Activated effector memory CD4-positive, alpha-beta T cell treated with anti-CD3 and anti-CD28 coated beads, Interleukin-2, amount 50 U/mL, for 16 hours (primary cell): ENCODE results near the gene SLFN13.
A peak's percentile ranks its signal among the peaks of the same experiment; 100 is the strongest.
"Not testable (repeated sequence)": the region's sequence is repeated elsewhere in the genome, so short reads cannot be mapped to it uniquely, and the experiment has no call there.

Source experiments
- DNase-seq: peaks from one replicate; pipeline ENCODE4 v3.0.0-alpha.2; 2020

SLFN13 gene, protein sequence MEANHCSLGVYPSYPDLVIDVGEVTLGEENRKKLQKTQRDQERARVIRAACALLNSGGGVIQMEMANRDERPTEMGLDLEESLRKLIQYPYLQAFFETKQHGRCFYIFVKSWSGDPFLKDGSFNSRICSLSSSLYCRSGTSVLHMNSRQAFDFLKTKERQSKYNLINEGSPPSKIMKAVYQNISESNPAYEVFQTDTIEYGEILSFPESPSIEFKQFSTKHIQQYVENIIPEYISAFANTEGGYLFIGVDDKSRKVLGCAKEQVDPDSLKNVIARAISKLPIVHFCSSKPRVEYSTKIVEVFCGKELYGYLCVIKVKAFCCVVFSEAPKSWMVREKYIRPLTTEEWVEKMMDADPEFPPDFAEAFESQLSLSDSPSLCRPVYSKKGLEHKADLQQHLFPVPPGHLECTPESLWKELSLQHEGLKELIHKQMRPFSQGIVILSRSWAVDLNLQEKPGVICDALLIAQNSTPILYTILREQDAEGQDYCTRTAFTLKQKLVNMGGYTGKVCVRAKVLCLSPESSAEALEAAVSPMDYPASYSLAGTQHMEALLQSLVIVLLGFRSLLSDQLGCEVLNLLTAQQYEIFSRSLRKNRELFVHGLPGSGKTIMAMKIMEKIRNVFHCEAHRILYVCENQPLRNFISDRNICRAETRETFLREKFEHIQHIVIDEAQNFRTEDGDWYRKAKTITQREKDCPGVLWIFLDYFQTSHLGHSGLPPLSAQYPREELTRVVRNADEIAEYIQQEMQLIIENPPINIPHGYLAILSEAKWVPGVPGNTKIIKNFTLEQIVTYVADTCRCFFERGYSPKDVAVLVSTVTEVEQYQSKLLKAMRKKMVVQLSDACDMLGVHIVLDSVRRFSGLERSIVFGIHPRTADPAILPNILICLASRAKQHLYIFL

DNA sequence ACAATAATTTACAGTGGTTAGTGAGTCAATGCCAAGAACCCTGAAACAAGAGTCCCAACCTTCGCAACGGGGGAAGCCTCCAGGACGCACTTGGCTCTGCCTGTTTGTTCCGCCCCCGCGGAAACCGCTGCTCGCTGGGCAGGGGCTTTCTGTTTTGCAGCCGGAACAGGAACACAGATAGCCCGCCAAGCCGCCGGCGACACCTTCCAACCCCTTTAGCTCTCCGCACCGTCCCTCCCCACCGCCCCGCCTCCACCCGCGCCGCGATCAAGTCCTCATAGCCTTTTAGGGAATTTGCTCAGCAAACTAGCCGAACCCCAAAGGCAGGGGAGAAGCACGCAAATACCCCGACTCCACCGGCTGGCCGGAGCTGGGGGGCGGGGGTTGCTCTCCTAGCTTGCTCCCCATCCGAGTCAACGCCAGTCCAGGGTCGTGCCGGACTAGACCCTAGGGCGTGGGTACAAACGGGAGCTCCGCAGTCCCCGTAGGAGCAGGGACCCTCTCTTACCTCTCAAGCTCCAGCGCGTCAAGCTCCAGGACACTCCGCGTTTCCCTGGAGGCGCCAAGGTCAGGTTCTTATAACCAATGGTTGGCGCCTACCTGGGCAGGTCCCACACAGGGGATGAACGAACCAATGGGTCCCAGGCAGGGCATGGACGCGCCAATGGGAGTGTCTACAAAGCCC is at the start of gene SLFN13:
SLFN13 (minus strand) TSS at position 553 of the 685 bp plus-strand sequence. CDS start 3,086 bp downstream, outside the sequence.
- peak; percentile 95 for DNase-seq

DNA sequence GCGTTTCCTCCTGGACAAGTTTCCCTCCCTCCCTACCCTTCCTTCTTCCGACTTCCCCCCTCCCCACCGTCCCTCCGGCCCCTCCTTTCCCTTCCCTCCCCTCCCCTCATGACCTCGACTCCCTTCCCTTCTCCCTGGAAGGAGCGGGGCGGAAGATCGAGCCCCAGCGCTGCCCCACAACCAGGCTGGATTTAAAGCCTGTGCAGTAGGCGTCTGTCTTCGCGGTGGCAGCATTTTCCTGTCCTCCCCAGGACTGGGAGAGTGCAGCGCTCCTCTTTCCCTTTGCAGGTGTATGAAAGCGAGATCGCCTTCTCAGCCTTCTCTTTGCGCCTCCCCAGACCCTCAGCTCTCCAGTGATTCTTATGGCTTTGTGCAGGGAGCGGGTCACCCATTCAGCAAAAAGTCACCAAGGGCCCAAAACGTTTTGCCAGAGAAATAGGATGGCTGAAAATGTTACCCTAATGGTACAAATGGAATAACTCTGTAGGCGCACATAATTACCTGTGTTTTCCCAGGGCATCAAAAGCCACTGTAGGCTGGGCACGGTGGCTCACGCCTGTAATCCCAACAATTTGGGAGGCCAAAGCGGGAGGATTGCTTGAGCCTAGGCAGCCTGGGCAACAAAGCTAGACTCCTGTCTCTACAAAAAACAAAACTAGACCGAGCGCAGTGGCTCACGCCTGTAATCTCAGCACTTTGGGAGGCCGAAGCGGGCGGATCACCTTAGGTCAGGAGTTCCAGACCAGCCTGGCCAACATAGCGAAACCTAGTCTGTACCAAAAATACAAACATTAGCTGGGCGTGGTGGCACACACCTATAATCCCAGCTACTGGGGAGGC is 48.1 kb upstream of the SLFN13 start:
- DNase-seq, result no peak

DNA sequence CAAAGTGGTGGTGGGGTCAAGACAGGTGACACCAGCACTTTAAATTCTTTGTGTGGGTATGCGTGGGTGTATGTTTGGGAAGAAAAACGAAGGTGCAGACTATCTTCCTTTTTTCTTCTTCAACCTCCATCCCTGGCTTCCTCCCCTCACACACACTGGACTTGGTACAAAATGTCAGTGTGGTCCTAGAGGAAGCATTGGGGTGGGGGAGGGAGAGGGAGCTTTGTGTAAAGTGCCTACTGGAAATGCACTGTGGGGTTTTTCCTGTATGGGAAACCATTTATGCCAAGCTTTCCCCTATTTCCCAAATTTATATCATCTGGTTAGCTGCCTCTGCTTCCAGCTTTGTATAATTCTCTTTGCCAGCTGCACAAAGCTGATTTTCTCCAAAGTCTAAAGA is 44.5 kb upstream of the SLFN13 start:
- DNase-seq, result no peak

DNA sequence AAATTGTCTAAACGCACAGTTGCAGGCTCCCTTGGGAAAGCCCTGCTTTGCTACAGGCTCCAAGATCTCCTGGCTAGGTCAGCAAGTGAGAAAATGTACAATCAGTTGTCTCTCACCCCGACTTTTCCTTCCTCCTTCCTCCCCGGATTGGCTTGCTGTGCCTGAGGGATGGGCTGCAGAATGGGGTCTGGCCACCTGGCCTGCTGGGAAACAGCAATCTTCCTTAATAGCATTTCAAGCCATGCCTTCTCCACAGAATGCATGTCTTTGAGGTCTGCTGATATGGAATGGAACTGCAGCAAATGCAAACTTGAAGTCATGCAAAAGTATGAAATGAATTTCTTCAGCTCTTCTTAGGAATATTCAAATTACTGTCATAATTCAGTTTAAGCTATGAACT is 42.9 kb upstream of the SLFN13 start:
- DNase-seq, result no peak

DNA sequence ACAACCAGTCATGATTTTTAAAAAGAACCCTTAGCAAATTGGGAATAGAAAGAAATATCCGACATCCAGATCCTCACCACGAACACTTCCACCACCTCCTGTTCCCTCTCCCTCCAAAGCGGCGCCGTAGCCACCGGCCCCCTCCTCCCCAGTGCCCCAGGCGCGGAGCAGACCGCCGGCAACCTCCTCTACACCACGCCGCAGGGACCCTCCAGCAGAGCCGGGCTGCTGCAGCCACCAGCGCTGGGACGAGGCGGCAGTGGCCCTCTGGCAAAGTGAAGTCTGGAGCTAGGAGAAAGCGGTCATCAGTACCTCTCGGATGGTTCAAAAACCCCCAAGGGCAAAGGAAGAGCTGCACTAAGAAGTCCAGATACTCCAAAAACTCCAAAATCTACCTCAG is 41.4 kb upstream of the SLFN13 start:
- DNase-seq, result no peak

DNA sequence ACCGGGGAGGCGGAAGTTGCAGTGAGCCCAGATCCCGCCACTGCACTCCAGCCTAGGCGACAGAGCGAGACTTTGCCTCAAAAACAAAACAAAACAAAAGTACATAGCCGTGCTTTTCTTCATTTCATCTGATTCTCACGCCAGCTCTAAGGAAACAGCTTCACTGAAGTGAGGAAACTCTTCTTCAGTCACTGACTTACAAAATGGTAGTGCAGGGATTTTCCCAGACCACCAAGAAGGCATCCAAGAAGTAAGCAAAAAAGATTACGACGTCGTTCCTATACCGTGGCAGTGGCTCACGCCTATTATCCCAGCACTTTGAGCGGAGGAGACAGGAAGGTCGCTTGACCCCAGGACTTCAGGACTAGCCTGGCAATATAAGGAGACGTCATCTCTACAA is 40.4 kb upstream of the SLFN13 start:
- DNase-seq, result no peak

DNA sequence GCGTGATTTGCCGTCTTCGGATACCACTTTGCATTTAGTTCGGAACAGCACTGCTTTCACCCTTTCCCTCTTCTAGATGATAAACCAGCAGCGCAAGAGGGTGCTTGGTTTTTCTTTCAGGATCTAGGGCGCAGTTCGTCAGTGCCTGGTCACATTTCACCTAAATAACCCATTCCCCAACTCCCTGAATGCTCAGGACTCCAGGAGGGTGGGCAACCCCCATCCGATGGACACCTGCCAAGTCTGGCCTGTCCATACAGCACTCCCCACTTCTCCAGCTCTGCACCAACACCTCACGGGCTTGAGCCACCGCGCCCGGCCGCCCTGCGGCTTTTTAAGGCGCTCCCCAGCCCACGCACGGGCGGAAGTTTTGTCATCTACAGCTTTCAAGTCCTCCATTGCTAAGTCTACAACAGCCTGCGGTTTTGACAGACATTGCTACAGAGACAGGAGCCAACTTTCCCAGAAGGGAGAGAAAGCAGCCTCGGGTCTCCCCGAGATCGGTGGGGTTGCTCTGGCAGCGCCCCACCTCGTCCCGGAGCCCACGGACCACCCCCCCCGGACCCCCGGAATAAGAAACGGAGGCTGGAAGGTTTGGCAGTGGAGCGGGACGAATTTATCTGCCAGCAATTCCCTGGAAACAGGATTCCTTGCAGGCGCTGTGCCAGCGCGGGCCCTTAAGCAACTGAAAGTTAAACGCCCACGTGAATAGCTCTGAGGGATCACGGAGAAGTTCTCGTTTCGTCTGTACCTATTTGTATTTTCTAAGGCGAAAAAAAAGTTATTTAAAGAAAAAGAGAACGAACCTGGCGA is 38.6 kb upstream of the SLFN13 start:
- peak; percentile 93 for DNase-seq

DNA sequence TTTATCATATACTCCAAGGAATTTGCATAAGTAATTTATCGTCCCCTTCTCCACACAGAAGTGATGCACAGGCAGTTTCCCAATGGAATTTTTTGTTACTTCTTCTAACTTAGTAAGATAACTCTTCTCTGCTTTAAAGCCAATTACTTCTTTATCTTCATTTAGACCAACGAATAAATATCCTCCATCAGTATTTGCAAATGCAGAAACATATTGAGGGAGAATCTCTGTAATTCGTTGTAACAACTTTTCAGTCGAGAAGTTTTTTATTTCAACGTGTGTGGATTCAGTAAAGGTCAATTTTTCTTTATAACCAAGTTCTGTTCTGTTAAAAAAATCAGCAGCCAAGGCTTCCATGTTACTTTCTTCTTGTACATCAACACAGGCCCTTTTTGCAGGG is 30.7 kb upstream of the SLFN13 start:
- no peak for DNase-seq

DNA sequence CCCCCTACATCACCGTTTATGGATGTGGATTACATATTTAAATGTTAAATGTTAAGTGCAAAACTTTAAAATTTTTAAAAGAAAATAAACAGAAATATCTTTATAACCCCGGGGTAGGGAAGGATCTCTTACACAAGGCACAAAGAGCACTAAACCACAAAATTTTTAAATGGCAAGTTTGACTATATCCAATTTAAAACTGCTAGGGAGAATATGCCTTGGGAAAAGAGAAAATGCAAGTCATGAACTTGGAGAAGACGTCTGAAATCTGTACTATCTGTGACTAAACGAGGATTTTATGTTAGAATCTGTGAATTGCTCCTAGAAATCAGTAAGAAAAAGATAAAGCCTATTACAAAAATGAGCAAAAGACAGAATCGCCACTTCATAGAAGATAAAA is 28.7 kb upstream of the SLFN13 start:
- DNase-seq, result no peak

DNA sequence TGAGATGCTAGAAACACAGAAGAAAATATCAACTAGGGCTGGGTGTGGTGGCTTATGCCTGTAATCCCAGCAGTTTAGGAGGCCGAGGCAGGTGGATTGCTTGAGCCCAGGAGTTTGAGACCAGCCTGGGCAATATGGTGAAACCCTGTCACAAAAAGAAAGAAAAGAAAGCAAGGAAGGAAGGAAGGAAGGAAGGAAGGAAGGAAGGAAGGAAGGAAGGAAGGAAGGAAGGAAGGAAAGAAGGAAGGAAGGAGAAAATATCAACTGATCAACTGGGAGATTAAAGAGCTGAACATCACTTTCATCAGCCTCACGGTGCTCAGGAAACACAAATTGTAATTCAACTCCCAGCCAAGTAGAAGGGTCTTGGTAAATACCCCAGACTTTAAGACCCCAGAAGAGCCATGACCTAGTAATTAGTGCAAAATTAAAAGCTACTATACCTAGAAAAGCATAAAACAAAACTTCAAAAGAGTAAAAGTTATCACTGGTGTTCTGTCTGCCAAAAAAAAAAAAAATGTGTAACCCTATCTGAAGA is 27.8 kb upstream of the SLFN13 start:
- no peak for DNase-seq

DNA sequence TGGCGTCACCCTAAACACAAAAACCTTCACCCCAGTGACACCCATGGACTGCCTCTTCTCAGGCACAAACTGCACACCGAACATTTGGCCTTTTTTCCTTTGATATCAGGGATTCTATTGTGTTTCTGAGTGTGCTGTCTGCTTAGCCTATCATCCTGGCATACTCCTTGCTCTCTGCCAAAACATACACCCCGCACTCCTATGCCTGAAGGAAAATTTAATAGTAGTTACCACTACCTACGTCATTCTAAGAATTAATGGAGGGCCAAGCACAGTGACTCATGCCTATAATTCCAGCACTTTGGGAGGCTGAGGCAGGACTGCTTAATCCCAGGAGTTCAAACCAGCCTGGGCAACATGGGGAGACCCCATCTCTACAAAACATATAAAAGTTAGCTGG is 19.9 kb upstream of the SLFN13 start:
- no peak for DNase-seq

DNA sequence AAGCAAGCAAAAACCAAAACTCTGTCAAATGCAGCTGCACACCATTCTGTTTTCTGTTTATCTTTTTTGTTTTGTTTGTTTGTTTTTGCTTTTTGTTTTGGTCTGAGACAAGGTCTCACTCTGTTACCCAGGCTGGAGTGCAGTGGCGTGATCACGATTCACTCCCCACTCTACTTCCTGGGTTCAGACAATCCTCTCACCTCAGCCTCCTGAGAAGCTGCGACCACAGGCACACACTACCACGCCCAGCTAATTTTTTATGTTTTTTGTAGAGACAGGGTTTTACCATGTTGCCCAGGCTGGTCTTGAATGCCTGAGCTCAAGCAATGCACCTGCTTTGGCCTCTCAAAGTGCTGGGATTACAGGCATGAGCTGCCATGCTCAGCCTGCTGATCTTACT is 19.3 kb upstream of the SLFN13 start:
- DNase-seq, result no peak

DNA sequence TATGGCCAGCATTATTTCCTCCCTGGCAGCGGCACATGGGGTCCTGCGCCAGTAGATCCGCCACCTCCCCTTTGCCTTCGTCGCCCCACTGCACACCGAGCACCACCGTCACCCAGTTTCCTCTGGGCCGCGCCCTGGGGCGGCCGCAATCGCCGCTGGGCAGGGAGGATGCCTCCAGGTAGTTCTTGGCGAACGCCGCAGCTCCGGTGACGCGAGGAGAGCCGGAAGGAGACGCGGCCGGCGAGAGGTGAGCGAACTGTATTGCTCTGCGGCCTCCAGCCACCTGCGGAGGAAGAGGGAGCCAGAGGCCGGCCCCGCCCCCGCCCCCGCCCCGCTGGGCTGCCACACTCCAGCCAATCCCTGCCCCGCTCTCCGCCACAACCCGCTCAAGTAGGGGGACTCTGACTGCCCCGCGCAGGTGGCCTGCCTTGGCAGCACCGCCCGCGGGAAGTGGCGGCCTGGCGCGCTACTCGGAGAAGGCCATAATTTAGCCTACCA is 11.8 kb upstream of the SLFN13 start:
- DNase-seq, result peak; percentile 83

DNA sequence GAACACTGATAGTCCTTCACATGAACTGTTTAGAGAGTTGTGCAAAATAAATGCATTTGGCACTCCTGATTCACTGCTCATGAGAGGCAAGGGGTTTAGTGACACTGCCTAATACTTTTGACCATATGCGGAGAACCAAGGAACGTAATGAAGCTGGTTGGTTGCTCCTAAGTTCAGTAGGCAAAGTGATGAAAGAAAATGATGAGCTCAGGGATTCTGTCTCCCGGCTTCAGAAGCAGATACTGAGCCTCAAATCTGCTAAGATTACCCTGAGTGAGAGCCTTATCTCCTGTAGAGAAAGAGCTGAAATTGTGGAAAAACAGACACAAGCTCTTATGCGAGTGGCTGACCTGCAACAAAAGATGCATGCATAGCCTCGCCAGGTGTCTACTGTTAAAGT is 5.5 kb upstream of the SLFN13 start:
- not testable (repeated sequence) for DNase-seq

DNA sequence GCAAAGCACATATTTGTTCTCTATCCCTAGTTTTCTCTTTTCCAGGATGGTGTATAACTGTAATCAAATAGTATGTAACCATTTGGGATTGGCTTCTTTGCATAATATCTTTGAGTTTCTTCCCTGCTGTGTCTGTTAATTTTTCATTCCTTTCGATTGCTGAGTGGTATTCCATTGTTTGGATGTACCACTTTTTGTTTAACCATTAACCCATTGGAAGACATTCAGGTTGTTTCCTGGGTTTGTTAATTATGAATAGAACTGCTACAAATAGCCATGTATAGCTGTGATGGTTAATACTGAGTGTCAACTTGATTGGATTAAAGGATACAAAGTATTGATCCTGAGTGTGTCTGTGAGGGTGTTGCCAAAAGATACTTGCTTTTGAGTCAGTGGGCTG is 4.6 kb upstream of the SLFN13 start:
- no peak for DNase-seq

DNA sequence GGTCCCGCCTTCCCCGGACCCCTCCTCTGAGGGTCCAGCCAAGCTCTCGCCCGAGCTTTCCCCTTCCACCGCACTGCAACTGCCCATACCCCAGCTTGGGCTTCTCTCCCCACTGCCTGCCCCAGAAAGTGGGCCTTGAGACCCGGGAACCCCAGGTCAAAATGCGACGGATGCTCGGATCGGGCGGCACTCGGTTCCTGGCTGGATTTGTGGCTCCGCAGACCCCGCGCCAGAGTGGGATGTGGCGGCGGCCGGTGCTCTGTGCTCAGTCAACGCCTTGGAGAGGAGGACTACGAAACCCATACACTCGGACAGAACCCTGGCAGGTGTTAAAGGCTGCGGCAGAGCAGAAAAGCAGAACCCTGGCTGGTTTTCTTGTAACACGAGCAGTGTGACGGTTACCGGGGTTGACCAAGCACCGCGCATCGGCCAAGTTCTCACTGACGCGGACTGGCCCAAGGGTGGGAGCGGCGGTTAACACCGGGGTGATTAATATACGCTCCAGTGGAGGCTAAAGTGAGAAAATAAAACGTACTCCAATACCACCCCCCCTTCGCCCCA is 885 bp upstream of the SLFN13 start:
- no peak for DNase-seq

DNA sequence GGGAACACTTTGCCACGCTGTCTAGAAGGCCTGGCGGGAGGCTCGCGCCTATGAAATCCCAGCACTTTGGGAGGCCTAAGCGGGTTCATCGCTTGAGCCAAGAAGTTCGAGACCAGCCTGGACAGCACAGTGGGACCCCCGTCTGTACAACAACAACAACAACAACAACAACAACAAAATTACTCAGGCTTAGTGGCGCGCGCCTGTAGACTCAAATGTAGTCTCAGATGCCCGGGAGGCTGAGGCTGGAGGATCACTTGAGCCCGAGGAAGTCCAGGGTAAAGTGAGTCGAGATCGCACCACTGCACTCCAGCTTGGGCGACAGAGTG is 297 bp upstream of the SLFN13 start:
- DNase-seq, result no peak

DNA sequence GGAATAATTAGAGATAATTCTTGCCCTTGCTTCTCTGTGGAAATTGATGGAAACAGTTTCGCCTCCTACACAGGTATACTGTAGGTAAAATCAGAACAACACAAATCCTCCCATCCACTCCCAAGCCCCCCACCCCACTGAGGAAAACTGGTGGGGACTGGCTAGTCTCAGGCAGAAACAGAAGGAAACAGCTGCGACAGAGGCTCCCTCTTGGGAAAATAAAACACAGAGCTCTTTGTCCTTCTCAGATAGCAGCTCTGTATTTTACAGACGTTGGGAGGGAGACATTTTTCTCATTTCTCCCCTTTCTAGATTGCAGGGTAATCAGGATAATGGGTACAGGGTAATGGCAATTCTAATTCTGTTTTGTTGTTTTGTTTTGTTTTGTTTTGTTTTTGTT is 1.1 kb downstream of the SLFN13 start:
- DNase-seq, result no peak

DNA sequence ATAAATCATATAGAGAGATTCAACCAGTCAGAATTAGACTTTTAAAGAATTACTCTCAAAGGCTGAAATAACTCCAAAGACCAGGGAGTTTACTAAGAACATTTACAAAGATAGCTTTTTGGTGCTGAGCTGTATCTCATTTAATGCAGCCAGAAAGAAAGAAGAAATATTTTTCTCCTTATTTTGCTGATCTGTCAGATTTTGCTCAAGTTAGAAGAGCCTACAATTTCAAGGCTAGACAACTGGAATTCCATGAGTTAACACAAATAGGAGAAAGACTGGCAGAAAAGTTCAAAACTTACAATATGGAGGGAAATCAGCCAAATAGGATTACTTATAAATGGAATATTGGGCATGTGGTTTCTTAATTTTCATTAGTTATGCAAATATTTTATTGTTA is 10.1 kb downstream of the SLFN13 start:
- DNase-seq, result no peak

DNA sequence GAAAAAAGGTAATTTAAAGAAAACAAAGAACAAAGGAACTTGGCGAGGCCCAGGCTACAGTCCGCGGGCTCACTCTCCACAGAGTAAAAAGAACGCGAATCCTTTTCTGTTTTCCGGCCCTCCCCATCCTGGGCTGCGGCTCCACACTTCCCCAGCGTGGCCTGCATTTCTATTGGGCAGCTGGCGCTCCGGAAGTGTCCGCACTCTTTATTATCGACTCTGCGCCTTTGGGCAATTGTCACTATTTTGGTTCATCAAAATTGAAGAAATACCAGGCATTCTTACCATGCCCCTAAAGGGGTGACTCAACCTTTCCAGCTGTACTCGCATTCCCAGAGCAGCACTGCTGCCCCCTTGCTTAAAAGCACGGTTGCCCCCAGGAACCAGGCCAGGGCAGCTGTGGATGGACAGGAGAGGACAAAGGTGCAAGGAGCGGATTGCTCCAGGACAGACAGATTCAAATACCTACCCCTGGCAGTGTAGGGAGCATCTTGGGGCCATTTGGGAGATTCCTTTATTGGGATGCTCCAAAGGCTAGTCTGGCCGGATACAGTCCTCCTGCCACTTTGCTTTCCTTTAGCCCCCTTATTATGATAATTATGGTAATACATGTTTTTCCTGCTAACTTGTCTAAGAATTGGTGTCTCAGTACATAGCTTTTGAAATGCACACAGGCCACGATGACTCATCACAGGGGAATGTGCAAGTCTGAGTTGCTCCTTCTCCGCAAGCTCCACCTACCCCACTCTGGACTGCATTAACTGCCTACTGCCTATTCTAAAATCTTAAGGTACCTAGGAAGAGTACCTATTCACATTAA is 15.3 kb downstream of the SLFN13 start:
- DNase-seq, result peak; percentile 84
